ENCODE data around the gene FAM124A. TPM values are rescaled to one million over a fixed set of nuclear protein-coding genes. Genes with fewer than 3 reads are reported as not detected.

Gene FAM124A
- polyA plus RNA-seq, 3 donors = 0.03 to 0.20 (median 0.13) TPM

DNA sequence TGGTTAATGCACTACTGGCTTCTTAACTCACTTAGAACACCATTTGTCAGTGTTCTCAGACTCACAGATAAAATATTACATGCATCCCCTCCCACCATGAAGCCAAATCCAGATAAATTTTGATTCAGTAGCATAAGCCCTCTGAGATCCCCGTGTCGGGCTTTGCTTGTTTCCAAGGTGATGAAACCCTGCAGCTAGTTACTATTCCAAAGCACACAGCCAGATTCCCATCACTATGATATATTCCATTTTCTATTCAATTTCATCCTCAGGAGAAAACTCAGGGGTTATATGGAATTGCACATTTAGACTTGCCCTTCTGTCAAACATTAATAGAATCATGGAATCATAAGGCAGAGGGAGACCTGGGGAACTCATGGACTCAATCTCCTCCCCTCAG, 9.4 kb upstream of the FAM124A start:
- H3K9ac ChIP-seq (ENCODE audit: insufficient read depth, low read length, poor library complexity, severe bottlenecking) = no peak overlapping the region
- peaks cover 5% of the 10 kb centered on the region in 2 donors for H3K27me3 ChIP-seq (ENCODE audit: control insufficient read depth in 2 of 2, insufficient read depth in 2 of 2, low read length in 2 of 2)
- no peak overlapping the region for H2AFZ ChIP-seq (ENCODE audit: insufficient read depth, low read depth, low read length, poor library complexity, severe bottlenecking)
- H3K4me2 ChIP-seq (replicated peaks; ENCODE audit: extremely low read depth, low read length, poor library complexity, severe bottlenecking) = no peak overlapping the region
- Mint-ChIP-seq H3K4me1 (no peaks in the 10 kb centered on the region), H3K4me3 (peak overlapping the region in 1 of 2 donors; percentile 35), H3K36me3 (no peaks in the 10 kb centered on the region), H3K27ac (no peak overlapping the region), H3K27me3 (ENCODE audit: low read depth in 3 of 3) (peaks cover 11 to 19% (median 16%) of the 10 kb centered on the region in 3 donors), H3K9me3 (peaks cover 0 to 3% (median 1%) of the 10 kb centered on the region in 7 donors)
- DNase-seq = no peak
- intact Hi-C loops (cut with micrococcal nuclease) = no loop called here
- TF ChIP-seq, protein P1, sequence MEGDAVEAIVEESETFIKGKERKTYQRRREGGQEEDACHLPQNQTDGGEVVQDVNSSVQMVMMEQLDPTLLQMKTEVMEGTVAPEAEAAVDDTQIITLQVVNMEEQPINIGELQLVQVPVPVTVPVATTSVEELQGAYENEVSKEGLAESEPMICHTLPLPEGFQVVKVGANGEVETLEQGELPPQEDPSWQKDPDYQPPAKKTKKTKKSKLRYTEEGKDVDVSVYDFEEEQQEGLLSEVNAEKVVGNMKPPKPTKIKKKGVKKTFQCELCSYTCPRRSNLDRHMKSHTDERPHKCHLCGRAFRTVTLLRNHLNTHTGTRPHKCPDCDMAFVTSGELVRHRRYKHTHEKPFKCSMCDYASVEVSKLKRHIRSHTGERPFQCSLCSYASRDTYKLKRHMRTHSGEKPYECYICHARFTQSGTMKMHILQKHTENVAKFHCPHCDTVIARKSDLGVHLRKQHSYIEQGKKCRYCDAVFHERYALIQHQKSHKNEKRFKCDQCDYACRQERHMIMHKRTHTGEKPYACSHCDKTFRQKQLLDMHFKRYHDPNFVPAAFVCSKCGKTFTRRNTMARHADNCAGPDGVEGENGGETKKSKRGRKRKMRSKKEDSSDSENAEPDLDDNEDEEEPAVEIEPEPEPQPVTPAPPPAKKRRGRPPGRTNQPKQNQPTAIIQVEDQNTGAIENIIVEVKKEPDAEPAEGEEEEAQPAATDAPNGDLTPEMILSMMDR (IDR thresholded peaks at IDR 0.05) = no peak
- no peak overlapping the region for H3K4me3 ChIP-seq (replicated peaks in 1 of 3; ENCODE audit: low read depth in 2 of 3, low read length in 3 of 3)
- no peaks in the 10 kb centered on the region for H3K36me3 ChIP-seq (replicated peaks in 1 of 2; ENCODE audit: control insufficient read depth in 1 of 2, insufficient read depth in 2 of 2, low read length in 2 of 2)
- no peaks in the 10 kb centered on the region for H3K79me2 ChIP-seq (ENCODE audit: insufficient read depth, low read length)
- H3K9me3 ChIP-seq (replicated peaks in 1 of 2; ENCODE audit: control insufficient read depth in 1 of 2, insufficient read depth in 1 of 2, low read length in 2 of 2) = no peaks in the 10 kb centered on the region
- WGBS (ENCODE audit: insufficient coverage) = 100% methylated on average over 2 of the region's 2 CpGs
- no peaks in the 10 kb centered on the region for H4K20me1 ChIP-seq (ENCODE audit: insufficient read depth, low read length)
- no peak overlapping the region for H3K27ac ChIP-seq (ENCODE audit: low read depth in 1 of 2, low read length in 2 of 2)
- H3K4me1 ChIP-seq (ENCODE audit: control insufficient read depth in 1 of 2, insufficient read depth in 2 of 2, low read length in 2 of 2) = no peaks in the 10 kb centered on the region

DNA sequence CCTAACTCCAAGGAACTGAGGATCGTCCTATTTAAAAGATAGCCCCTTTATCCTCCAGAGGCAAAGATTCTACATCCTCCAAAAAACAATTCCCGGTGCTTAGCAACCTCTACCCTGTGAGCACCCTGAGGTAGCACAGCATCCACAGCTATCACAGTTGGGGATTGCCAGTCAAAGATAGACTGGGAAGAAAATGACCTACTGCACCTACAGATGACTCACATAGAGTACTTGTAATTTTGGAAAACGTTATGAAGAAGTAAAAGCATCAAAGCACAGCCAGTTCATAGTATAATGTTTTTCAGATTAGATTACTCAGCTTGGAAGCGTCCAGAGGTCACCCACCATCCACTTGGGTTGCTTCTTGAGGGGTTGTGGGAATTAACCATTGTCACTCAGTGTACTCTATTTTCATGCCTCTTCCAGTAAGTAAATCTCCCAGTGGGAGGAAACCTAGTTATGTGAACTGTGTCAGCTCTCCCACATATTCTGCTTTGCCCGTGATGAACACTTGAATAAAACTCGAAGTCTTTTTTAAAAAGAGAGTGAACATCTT, 8.9 kb upstream of the FAM124A start:
- Histone ChIP-seq H3K4me2 (replicated peaks; ENCODE audit: extremely low read depth, low read length, poor library complexity, severe bottlenecking) (no peak overlapping the region), H3K27ac (ENCODE audit: low read depth in 1 of 2, low read length in 2 of 2) (no peak overlapping the region), H3K36me3 (replicated peaks in 1 of 2; ENCODE audit: control insufficient read depth in 1 of 2, insufficient read depth in 2 of 2, low read length in 2 of 2) (no peaks in the 10 kb centered on the region), H3K4me3 (replicated peaks in 1 of 3; ENCODE audit: low read depth in 2 of 3, low read length in 3 of 3) (no peak overlapping the region), H3K9ac (ENCODE audit: insufficient read depth, low read length, poor library complexity, severe bottlenecking) (no peak overlapping the region), H2AFZ (ENCODE audit: insufficient read depth, low read depth, low read length, poor library complexity, severe bottlenecking) (no peak overlapping the region), H4K20me1 (ENCODE audit: insufficient read depth, low read length) (no peaks in the 10 kb centered on the region), H3K79me2 (ENCODE audit: insufficient read depth, low read length) (no peaks in the 10 kb centered on the region), H3K27me3 (ENCODE audit: control insufficient read depth in 2 of 2, insufficient read depth in 2 of 2, low read length in 2 of 2) (peaks cover 5% of the 10 kb centered on the region in 2 donors), H3K4me1 (ENCODE audit: control insufficient read depth in 1 of 2, insufficient read depth in 2 of 2, low read length in 2 of 2) (no peaks in the 10 kb centered on the region), H3K9me3 (replicated peaks in 1 of 2; ENCODE audit: control insufficient read depth in 1 of 2, insufficient read depth in 1 of 2, low read length in 2 of 2) (no peaks in the 10 kb centered on the region)
- intact Hi-C loops (cut with micrococcal nuclease) = no loop called here
- 83% methylated on average over 1 of the region's 6 CpGs for WGBS (ENCODE audit: insufficient coverage)
- peaks cover 0 to 3% (median 1%) of the 10 kb centered on the region in 7 donors for H3K9me3 Mint-ChIP-seq
- no peaks in the 10 kb centered on the region for H3K36me3 Mint-ChIP-seq
- no peak overlapping the region for H3K4me3 Mint-ChIP-seq
- H3K27ac Mint-ChIP-seq = peak overlapping the region in 1 of 7 donors; percentile 66
- DNase-seq = no peak
- H3K4me1 Mint-ChIP-seq = no peaks in the 10 kb centered on the region
- H3K27me3 Mint-ChIP-seq (ENCODE audit: low read depth in 3 of 3) = peaks cover 11 to 19% (median 16%) of the 10 kb centered on the region in 3 donors
- TF ChIP-seq, protein P1 (IDR thresholded peaks at IDR 0.05) = no peak

Data from CD14-positive monocyte (primary cell).